NCI-H1930 (cell line): ENCODE results near the gene RALGPS1.
"Not testable (repeated sequence)": the region's sequence is repeated elsewhere in the genome, so short reads cannot be mapped to it uniquely, and the experiment has no call there.

Source experiments
- DNase-seq, 2 experiments: peaks; one replicate each; lab custom pipeline; 2025; lab: John Stamatoyannopoulos, UW

RALGPS1 gene

GRCh38 chr9:127139071-127139731 lies 224.6 kb downstream of the RALGPS1 start:
- no peak for DNase-seq

- no peak for DNase-seq
Observed at GRCh38 chr9:127139775-127140174, 225.2 kb downstream of the RALGPS1 start.

GRCh38 chr9:127140181-127140580 lies 225.6 kb downstream of the RALGPS1 start:
- no peak for DNase-seq

- DNase-seq = no peak
Observed at GRCh38 chr9:127140842-127141675, 226.5 kb downstream of the RALGPS1 start.

GRCh38 chr9:127142291-127142690 lies 227.7 kb downstream of the RALGPS1 start:
- DNase-seq = no peak

- no peak for DNase-seq
Observed at GRCh38 chr9:127142931-127143464, 228.4 kb downstream of the RALGPS1 start.

GRCh38 chr9:127143920-127144465 lies 229.4 kb downstream of the RALGPS1 start:
- no peak for DNase-seq

- DNase-seq = no peak
Observed at GRCh38 chr9:127144670-127145445, 230.3 kb downstream of the RALGPS1 start.

GRCh38 chr9:127146841-127147240 lies 232.3 kb downstream of the RALGPS1 start:
- DNase-seq = not testable (repeated sequence)

GRCh38 chr9:127147251-127147650 lies 232.7 kb downstream of the RALGPS1 start:
- DNase-seq = no peak

GRCh38 chr9:127148014-127148413 lies 233.4 kb downstream of the RALGPS1 start:
- DNase-seq = no peak

GRCh38 chr9:127149010-127149409 lies 234.4 kb downstream of the RALGPS1 start:
- no peak for DNase-seq

GRCh38 chr9:127149463-127150390 lies 235.1 kb downstream of the RALGPS1 start:
- no peak for DNase-seq

- no peak for DNase-seq
Observed at GRCh38 chr9:127153501-127153900, 238.9 kb downstream of the RALGPS1 start.

- DNase-seq = no peak
Observed at GRCh38 chr9:127154003-127154389, 239.4 kb downstream of the RALGPS1 start.

- no peak for DNase-seq
Observed at GRCh38 chr9:127154390-127155191, 240.0 kb downstream of the RALGPS1 start.

GRCh38 chr9:127155314-127155960 lies 240.9 kb downstream of the RALGPS1 start:
- DNase-seq = no peak

GRCh38 chr9:127158786-127159324 lies 244.3 kb downstream of the RALGPS1 start:
- DNase-seq = no peak

- DNase-seq = no peak
Observed at GRCh38 chr9:127159325-127159801, 244.8 kb downstream of the RALGPS1 start.
